ENCODE results near the gene CCDC178.

The CCDC178 gene

DNA sequence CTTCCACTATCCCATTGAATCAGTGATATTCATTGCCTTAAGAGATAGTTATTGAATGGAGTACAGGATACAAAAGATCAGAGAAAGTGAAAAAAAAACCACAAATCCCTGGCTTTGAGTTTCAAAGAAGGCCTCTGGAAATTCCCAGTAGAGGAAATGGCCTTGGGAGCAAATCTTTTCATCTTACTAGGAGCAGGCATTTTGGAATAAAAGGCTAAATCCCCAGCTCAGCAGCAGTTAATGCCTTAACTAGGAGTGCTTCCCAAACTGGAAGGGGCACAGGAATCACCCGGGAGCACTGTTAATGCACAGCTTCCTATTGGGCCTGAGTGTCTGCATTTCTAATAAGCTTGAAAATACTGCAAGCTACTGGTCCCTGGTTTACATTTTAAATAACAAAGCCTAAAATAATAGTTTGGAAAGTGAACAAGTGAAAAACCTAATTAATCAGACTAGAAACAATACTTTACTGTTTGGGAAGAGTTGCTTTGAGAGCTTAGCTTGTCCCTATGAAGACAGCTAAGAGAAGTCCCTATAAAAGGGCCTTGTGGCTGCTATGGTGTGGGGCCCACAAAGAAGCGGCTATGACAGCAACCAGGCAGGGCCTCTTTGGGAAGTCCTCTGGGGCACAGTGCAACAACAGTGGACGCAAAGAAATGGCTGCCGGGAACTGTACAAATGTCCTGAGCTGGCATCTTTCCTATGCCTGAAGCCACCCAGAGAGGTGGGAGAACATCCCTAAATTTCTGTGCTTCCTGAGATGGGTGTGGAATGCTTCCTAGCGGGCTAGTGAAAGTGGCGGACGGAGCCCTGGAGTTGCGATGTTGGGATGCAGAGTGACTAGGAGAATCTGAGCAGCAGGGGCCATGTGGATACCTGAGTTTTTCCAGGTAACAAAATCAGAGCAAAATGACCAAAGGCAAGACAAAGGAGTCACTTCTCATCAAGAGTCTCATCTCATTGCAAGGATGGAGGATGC is 550.6 kb downstream of the CCDC178 start:
- TF ChIP-seq USF1 (IDR thresholded peaks at IDR 0.05) (no peak), TAF1 (IDR thresholded peaks at IDR 0.05; ENCODE audit: low read depth) (no peak), TEAD4 (IDR thresholded peaks at IDR 0.05) (no peak), EGR1 (IDR thresholded peaks at IDR 0.05) (no peak), CREB1 (IDR thresholded peaks at IDR 0.05; ENCODE audit: low read depth) (no peak), MAX (IDR thresholded peaks at IDR 0.05) (no peak), TCF12 (IDR thresholded peaks at IDR 0.05; ENCODE audit: low read depth) (no peak), YY1 (IDR thresholded peaks at IDR 0.05; ENCODE audit: low read depth) (no peak), REST (IDR thresholded peaks at IDR 0.05; ENCODE audit: low read depth) (no peak)

GRCh38 chr18:32888306-32888705 is 552.2 kb downstream of the CCDC178 start:
- TF ChIP-seq CREB1 (IDR thresholded peaks at IDR 0.05; ENCODE audit: low read depth), result no peak
- TF ChIP-seq FOXM1 (IDR thresholded peaks at IDR 0.05; ENCODE audit: borderline replicate concordance, low read depth), result no peak
- no peak for TF ChIP-seq CEBPB (IDR thresholded peaks at IDR 0.05)
- TF ChIP-seq USF1 (IDR thresholded peaks at IDR 0.05), result no peak
- TF ChIP-seq REST (IDR thresholded peaks at IDR 0.05; ENCODE audit: low read depth), result no peak
- TF ChIP-seq NFIC (IDR thresholded peaks at IDR 0.05), result no peak
- TF ChIP-seq TAF1 (IDR thresholded peaks at IDR 0.05; ENCODE audit: low read depth), result no peak
- no peak for TF ChIP-seq YY1 (IDR thresholded peaks at IDR 0.05; ENCODE audit: low read depth)
